ENCODE measurements around the gene HSPA14. TPM values are rescaled to one million over a fixed set of nuclear protein-coding genes. Genes with fewer than 3 reads are reported as not detected.
"Not testable (repeated sequence)": the region's sequence is repeated elsewhere in the genome, so short reads cannot be mapped to it uniquely, and the experiment has no call there.

HSPA14 gene
- total RNA-seq, 1 experiment from 2014 or later: 34.8 TPM

DNA sequence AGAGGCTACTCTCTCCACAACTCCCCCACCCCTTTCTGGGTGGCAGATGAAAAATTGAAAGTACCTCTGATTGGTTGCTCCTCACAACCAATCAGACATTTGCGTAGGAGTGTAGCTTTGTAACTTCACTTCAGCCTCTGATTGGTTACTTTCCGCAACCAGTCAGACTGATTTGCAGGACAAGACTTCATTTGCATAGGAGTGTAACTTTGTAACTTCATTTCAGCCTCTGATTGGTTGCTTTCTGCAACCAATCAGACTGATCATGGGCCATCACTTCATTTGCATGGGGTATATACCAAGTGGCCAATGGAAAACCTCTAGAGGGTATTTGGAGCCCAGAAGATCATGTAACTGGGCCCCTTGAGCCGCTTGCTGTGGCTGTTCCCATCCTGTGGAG is 25.8 kb upstream of the HSPA14 start:
- Histone ChIP-seq H3K9me2 (replicated peaks; ENCODE audit: insufficient read depth, low read length) (no peaks in the 10 kb centered on the region), H3K4me2 (ENCODE audit: low read depth, low read length, poor library complexity, severe bottlenecking) (no peak overlapping the region), H2AFZ (ENCODE audit: low read length) (no peak overlapping the region)

GRCh38 chr10:14815681-14816080 is 22.4 kb upstream of the HSPA14 start:
- Histone ChIP-seq H3K27me3 (ENCODE audit: low read length) (no peaks in the 10 kb centered on the region), H3K9ac (ENCODE audit: low read length) (no peak overlapping the region), H3K4me3 (ENCODE audit: low read length) (no peak overlapping the region), H3K4me1 (ENCODE audit: low read length) (peaks cover 4% of the 10 kb centered on the region; the same call in 1 of the 2 replicates), H4K20me1 (ENCODE audit: insufficient read depth, low read depth, low read length) (no peaks in the 10 kb centered on the region), H3K27ac (ENCODE audit: low read length) (no peak overlapping the region), H3K9me2 (replicated peaks; ENCODE audit: insufficient read depth, low read length) (no peaks in the 10 kb centered on the region), H3K4me2 (ENCODE audit: low read depth, low read length, poor library complexity, severe bottlenecking) (no peak overlapping the region), H3K9me3 (ENCODE audit: low read length) (no peaks in the 10 kb centered on the region), H3K79me2 (ENCODE audit: low read length) (no peaks in the 10 kb centered on the region), H3K36me3 (ENCODE audit: insufficient read depth, low read length) (no peaks in the 10 kb centered on the region), H2AFZ (ENCODE audit: low read length) (no peak overlapping the region)
- no peak for DNase-seq

More for the DNA sequence above, 25.8 kb upstream of the HSPA14 start:
- Histone ChIP-seq H3K79me2 (ENCODE audit: low read length) (no peaks in the 10 kb centered on the region), H3K4me3 (ENCODE audit: low read length) (no peak overlapping the region), H3K9me3 (ENCODE audit: low read length) (no peaks in the 10 kb centered on the region), H3K9ac (ENCODE audit: low read length) (no peak overlapping the region), H3K36me3 (ENCODE audit: insufficient read depth, low read length) (no peaks in the 10 kb centered on the region), H3K4me1 (ENCODE audit: low read length) (peaks cover 4% of the 10 kb centered on the region; the same call in 1 of the 2 replicates), H3K27me3 (ENCODE audit: low read length) (no peaks in the 10 kb centered on the region), H4K20me1 (ENCODE audit: insufficient read depth, low read depth, low read length) (no peaks in the 10 kb centered on the region), H3K27ac (ENCODE audit: low read length) (no peak overlapping the region)
- DNase-seq: no peak

- not testable (repeated sequence) for H3K4me1 ChIP-seq (ENCODE audit: low read length); DNase-seq; H3K9ac ChIP-seq (ENCODE audit: low read length); H3K36me3 ChIP-seq (ENCODE audit: insufficient read depth, low read length); H3K9me2 ChIP-seq (replicated peaks; ENCODE audit: insufficient read depth, low read length); H3K4me2 ChIP-seq (ENCODE audit: low read depth, low read length, poor library complexity, severe bottlenecking); H3K4me3 ChIP-seq (ENCODE audit: low read length); H4K20me1 ChIP-seq (ENCODE audit: insufficient read depth, low read depth, low read length); H3K9me3 ChIP-seq (ENCODE audit: low read length); H2AFZ ChIP-seq (ENCODE audit: low read length); H3K27ac ChIP-seq (ENCODE audit: low read length); H3K27me3 ChIP-seq (ENCODE audit: low read length); H3K79me2 ChIP-seq (ENCODE audit: low read length)
Observed at GRCh38 chr10:14816717-14817116, 21.4 kb upstream of the HSPA14 start.

GRCh38 chr10:14820010-14820774 is 17.9 kb upstream of the HSPA14 start:
- Histone ChIP-seq H3K79me2 (ENCODE audit: low read length) (no peaks in the 10 kb centered on the region), H3K4me3 (ENCODE audit: low read length) (no peak overlapping the region), H3K27ac (ENCODE audit: low read length) (no peak overlapping the region), H3K9me2 (replicated peaks; ENCODE audit: insufficient read depth, low read length) (no peaks in the 10 kb centered on the region), H3K4me2 (ENCODE audit: low read depth, low read length, poor library complexity, severe bottlenecking) (no peak overlapping the region), H3K9me3 (ENCODE audit: low read length) (no peaks in the 10 kb centered on the region), H2AFZ (ENCODE audit: low read length) (no peak overlapping the region), H3K4me1 (ENCODE audit: low read length) (no peaks in the 10 kb centered on the region), H3K36me3 (ENCODE audit: insufficient read depth, low read length) (no peaks in the 10 kb centered on the region), H3K27me3 (ENCODE audit: low read length) (no peaks in the 10 kb centered on the region), H4K20me1 (ENCODE audit: insufficient read depth, low read depth, low read length) (no peaks in the 10 kb centered on the region), H3K9ac (ENCODE audit: low read length) (no peak overlapping the region)
- DNase-seq: no peak

- H3K79me2 ChIP-seq (ENCODE audit: low read length): no peaks in the 10 kb centered on the region
- H2AFZ ChIP-seq (ENCODE audit: low read length): no peak overlapping the region
- no peak overlapping the region for H3K9ac ChIP-seq (ENCODE audit: low read length)
- H4K20me1 ChIP-seq (ENCODE audit: insufficient read depth, low read depth, low read length): no peaks in the 10 kb centered on the region
- H3K4me1 ChIP-seq (ENCODE audit: low read length): no peaks in the 10 kb centered on the region
- no peak for DNase-seq
- no peaks in the 10 kb centered on the region for H3K27me3 ChIP-seq (ENCODE audit: low read length)
- H3K36me3 ChIP-seq (ENCODE audit: insufficient read depth, low read length): no peaks in the 10 kb centered on the region
- H3K9me3 ChIP-seq (ENCODE audit: low read length): no peaks in the 10 kb centered on the region
- no peaks in the 10 kb centered on the region for H3K9me2 ChIP-seq (replicated peaks; ENCODE audit: insufficient read depth, low read length)
- H3K4me3 ChIP-seq (ENCODE audit: low read length): no peak overlapping the region
- H3K27ac ChIP-seq (ENCODE audit: low read length): no peak overlapping the region
- H3K4me2 ChIP-seq (ENCODE audit: low read depth, low read length, poor library complexity, severe bottlenecking): no peak overlapping the region
Observed at GRCh38 chr10:14820775-14821154, 17.3 kb upstream of the HSPA14 start.

DNA sequence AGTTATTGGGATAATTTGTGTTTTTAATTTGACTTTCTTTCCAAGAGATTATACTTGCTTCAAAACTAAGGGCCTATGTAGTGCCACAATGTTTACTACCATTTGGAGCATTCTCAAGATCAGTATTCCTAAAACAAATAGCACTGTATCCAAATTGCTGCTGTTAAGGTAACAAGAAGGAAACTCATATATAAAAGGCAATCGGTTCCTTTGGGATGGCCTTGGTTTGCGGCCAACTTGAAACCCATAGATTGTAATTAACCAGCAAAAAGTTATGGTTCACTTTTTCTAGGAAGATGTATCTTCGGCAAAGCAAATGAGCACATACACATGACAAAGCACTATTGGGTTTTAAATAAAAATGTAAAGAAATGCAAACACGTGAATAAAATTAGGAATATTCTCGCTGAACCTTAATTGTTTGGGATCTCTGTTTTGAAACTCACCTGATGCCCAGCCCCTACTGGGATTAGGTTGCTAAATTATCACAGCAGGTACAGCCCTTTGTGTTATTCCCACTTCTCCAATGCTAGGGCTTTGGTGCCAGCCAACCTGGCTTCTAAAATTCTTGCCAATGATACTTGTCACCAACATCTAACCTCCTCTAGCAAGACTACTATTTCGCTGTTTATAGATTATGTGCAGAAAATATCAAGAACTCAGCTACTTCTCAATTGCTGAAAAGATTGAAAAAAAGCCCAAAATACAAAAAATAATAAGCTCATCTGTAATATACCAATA is 16.3 kb upstream of the HSPA14 start:
- Histone ChIP-seq H3K9me3 (ENCODE audit: low read length) (no peaks in the 10 kb centered on the region), H3K36me3 (ENCODE audit: insufficient read depth, low read length) (no peaks in the 10 kb centered on the region), H3K9ac (ENCODE audit: low read length) (no peak overlapping the region), H3K27ac (ENCODE audit: low read length) (no peak overlapping the region), H3K4me2 (ENCODE audit: low read depth, low read length, poor library complexity, severe bottlenecking) (no peak overlapping the region), H3K4me1 (ENCODE audit: low read length) (peaks cover 4% of the 10 kb centered on the region; the same call in 1 of the 2 replicates), H3K79me2 (ENCODE audit: low read length) (no peaks in the 10 kb centered on the region), H2AFZ (ENCODE audit: low read length) (no peak overlapping the region), H3K9me2 (replicated peaks; ENCODE audit: insufficient read depth, low read length) (no peaks in the 10 kb centered on the region), H3K27me3 (ENCODE audit: low read length) (no peaks in the 10 kb centered on the region), H3K4me3 (ENCODE audit: low read length) (no peak overlapping the region), H4K20me1 (ENCODE audit: insufficient read depth, low read depth, low read length) (no peaks in the 10 kb centered on the region)
- DNase-seq: no peak

DNA sequence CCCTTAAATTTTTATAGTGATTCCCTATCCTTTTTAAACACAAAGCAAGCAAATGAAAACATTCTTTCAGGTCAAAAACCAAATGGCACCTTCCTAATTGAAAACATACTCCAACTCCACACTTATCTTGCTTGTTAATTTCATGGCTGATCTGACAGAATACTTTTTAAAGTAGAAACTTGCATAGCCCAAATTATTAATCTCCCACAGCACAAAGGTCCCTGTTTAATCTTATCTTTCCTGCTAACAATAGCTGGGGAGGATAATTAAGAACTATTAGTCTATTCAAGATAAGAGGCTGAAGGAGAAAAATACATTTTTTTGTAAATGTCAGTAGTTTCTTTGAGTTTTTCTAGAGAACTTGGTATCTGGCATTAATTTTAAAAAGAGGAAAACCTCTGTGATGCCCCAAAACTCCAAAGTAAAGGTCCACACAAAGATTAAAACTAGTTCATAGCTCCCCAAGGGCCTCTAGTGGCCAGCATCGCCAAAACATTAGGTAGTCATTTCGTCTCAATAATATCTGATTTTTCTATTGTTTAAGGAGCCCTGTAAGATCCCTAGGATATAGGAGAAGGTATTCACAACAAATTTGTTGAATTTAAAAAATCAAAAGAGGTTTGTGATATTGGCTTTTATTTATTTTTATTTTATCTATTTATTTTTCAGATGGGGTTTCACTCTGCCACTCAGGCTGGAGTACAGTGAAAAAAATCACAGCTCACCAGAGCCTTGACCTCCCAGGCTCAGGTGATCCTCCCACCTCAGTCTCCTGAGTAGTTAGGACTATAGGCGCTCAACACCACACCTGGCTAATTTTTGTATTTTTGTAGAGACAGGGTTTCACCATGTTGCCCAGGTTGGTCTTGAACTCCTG is 15.0 kb upstream of the HSPA14 start:
- no peaks in the 10 kb centered on the region for H3K27me3 ChIP-seq (ENCODE audit: low read length)
- H3K9me2 ChIP-seq (replicated peaks; ENCODE audit: insufficient read depth, low read length): no peaks in the 10 kb centered on the region
- H3K4me3 ChIP-seq (ENCODE audit: low read length): no peak overlapping the region
- H3K27ac ChIP-seq (ENCODE audit: low read length): no peak overlapping the region
- no peaks in the 10 kb centered on the region for H3K9me3 ChIP-seq (ENCODE audit: low read length)
- no peaks in the 10 kb centered on the region for H3K36me3 ChIP-seq (ENCODE audit: insufficient read depth, low read length)
- no peak overlapping the region for H3K9ac ChIP-seq (ENCODE audit: low read length)
- H4K20me1 ChIP-seq (ENCODE audit: insufficient read depth, low read depth, low read length): no peaks in the 10 kb centered on the region
- H3K4me1 ChIP-seq (ENCODE audit: low read length): peaks cover 4% of the 10 kb centered on the region; the same call in 1 of the 2 replicates
- no peak overlapping the region for H3K4me2 ChIP-seq (ENCODE audit: low read depth, low read length, poor library complexity, severe bottlenecking)
- peak; percentile 79 for DNase-seq
- H3K79me2 ChIP-seq (ENCODE audit: low read length): no peaks in the 10 kb centered on the region
- H2AFZ ChIP-seq (ENCODE audit: low read length): no peak overlapping the region

DNA sequence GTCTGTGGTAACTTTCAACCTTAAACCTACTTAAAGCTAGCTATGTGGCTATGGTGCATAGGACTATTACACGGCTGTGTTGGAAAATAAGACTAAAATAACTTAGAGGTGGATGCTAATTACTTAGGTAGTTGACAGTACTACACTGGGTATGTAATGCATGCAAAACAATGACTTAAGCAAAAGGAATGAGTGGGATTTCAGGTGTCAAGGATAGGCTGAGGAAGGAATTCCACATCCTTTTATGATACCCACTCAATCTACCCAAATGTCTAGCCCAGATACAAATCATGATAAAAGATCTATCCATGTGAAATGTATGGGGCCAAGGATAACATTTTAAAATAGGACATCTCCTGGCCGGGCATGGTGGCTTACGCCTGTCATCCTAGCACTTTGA is 14.1 kb upstream of the HSPA14 start:
- Histone ChIP-seq H3K27me3 (ENCODE audit: low read length) (no peaks in the 10 kb centered on the region), H3K27ac (ENCODE audit: low read length) (no peak overlapping the region), H3K9me2 (replicated peaks; ENCODE audit: insufficient read depth, low read length) (no peaks in the 10 kb centered on the region), H3K9ac (ENCODE audit: low read length) (no peak overlapping the region), H4K20me1 (ENCODE audit: insufficient read depth, low read depth, low read length) (no peaks in the 10 kb centered on the region), H3K4me1 (ENCODE audit: low read length) (peaks cover 4% of the 10 kb centered on the region; the same call in 1 of the 2 replicates), H3K4me3 (ENCODE audit: low read length) (no peak overlapping the region), H2AFZ (ENCODE audit: low read length) (no peak overlapping the region), H3K79me2 (ENCODE audit: low read length) (no peaks in the 10 kb centered on the region), H3K36me3 (ENCODE audit: insufficient read depth, low read length) (no peaks in the 10 kb centered on the region), H3K4me2 (ENCODE audit: low read depth, low read length, poor library complexity, severe bottlenecking) (no peak overlapping the region), H3K9me3 (ENCODE audit: low read length) (no peaks in the 10 kb centered on the region)
- DNase-seq: no peak

All from Karpas-422 (cell line).